ENCODE results near the gene GRIN3B.
A peak's percentile ranks its signal among the peaks of the same experiment; 100 is the strongest.

Gene GRIN3B

DNA sequence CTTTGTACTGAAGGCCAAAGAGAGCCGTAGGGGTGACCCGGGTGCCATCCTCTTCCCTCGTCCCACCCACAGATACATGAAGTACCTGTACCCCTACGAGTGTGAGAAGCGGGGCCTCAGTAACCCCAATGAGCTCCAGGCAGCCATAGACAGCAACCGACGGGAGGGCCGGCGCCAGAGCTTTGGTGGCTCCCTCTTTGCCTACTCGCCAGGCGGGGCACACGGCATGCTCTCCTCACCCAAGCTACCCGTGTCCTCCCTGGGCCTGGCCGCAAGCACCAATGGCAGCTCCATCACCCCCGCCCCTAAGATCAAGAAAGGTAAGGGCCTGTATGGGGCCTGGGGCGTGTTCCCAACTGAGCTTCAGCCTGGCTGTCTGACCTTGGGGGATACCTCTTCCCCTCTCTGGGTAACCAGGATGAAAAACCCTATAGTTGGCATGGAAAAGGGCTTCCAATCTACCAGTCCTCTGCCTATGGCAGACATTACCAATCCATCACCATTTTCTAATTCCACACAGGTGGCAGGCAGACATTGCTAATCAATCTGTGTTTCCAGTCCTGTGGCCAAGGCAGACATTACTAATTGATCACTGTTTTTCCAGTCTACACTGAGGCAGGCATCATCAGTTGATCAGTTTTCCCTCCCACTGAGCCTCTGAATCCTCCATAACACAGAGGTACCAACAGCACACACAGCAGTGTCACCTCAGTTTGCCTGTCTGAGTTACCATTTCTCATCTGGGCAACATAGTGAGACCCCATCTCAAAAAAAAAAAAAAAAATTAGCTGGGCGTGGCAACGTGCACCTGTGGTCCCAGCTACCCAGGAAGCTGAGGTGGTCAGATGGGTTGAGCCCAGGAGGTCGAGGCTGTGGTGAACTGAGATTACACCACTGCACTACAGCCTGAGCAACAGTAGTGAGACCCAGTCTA, 35.2 kb upstream of the GRIN3B start:
- DNase-seq = no peak

DNA sequence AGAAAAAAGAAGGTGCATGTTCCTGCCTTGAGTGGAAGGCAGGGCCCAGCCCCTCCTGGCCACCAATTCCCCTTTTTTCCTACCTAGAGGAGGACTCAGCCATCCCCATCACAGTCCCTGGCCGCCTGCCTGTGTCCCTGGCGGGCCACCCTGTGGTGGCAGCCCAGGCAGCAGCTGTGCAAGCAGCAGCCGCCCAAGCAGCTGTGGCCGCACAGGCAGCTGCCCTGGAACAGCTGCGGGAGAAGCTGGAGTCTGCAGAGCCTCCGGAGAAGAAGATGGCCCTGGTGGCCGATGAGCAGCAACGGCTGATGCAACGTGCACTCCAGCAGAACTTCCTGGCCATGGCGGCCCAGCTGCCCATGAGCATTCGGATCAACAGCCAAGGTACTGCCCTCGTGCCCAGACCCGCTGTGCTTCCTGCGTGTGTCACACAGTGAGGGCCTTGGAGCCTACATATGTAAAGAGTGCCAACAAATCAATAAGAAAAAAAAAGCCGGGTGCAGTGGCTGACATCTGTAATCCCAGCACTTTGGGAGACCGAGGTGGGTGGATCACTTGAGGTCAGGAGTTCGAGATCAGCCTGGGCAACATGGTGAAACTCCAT, 33.6 kb upstream of the GRIN3B start:
- DNase-seq = no peak

- DNase-seq = no peak
Observed at GRCh38 chr19:970695-971094, 29.5 kb upstream of the GRIN3B start.

DNA sequence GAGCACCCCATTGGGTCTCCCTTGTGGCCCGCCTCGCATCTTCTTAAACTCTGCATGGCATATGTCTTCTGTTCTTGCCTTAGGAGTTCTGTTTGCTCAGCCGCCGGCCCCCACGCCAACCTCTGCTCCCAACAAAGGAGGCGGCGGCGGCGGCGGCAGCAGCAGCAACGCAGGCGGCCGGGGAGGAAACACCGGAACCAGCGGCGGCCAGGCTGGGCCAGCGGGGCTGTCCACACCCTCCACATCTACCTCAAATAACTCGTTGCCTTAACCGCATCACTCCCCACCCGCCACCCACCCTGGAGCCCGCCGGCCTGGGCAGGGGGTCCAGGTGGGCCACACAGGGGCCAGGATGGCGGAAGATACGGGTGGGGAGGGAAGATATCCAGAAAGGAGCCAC, 28.4 kb upstream of the GRIN3B start:
- no peak for DNase-seq

- DNase-seq = no peak
Observed at GRCh38 chr19:972281-972680, 27.9 kb upstream of the GRIN3B start.

DNA sequence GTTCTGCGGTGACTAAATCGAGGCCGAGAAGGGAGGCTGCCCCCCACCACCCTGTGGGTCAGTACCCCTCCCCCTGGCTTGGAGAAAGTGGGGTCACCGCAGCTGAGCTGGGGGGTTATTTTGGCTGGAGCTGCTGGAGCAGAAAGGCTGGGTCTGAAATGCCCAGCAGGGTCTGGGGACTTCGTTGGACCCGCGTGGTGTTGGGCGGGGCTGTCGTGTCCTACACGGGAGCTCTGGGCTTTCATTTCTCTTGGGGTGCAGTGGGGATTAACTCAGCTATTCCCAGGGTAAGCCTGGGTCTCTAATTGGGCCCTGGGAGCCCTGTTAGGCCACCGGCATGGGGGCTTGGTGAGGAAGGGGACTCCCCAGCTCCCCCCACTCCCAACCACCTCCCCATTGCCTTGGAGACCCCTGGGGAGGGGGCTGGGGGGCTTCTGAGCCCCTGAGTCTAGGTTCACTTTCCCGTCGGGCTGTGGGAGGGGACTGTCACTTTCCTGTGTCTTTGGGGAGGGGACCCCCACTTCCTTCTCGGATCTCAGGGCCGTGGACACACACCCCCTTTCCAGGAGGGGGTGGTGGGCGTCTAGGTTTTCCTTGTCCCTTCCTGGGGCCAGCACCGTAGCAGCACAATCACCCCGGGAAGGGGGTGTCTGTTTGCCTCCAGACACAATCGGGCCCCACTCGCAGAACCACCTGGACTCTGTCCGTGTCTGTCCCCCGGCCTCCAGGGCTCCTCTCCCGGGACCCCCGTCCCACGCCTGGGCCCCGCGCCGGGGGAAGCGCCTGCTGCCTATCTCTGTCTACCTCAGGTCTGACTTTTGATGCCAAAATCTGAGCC, 26.3 kb upstream of the GRIN3B start:
- DNase-seq = no peak

DNA sequence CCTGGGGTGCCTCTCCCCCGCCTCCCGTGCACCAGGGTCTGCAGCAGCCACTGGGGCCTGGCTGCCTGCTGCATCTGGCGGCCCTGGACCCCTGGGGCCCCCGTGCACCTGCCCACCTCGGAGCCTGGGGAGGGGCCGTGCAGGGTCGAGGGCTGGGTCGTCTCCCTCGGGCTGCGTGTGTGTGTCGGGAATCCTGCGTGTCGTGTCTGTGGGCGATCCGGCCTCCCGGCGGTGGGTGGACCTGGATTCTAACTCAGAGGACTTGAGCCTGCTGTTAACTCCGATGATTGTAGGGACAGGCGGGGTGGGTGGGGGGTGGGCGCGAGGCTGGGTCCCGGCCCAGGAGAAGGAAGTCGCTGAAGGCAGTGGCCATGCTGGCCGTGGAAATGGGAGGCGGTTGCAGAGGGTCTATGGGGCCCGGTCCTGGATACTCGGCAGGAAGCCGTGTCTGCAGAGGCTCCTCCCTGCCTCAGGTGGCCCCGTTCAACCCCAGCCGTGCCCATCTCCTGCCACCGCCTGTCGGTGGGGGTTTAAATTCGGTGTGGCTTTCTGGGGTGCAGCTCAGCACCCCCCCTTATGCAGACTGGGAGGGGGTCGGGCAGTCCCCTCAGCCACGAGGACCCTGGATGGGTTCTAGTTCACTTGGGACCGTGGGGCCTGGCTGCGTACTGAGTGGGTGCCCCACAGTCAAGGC, 25.5 kb upstream of the GRIN3B start:
- DNase-seq = no peak

DNA sequence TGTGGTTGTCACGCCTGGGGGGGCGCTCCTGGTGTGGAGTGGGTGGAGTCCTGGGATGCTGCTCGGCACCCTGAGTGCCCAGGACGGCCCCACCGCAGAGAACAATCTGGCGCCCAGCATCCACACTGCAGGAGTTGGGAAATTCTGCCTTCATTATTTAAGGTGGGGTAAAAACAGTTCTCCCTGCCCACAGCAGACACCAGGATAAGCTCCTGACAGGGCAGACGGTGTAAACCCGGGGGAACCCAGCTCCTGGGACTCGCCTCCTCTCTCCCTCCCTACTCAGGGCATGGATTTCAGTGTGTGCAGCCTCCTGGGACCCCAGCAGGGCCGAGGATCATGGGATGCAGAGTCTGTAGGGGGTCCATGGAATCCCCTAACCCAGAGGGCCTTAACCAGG, 23.7 kb upstream of the GRIN3B start:
- DNase-seq = no peak

GRCh38 chr19:977058-977464, 23.2 kb upstream of the GRIN3B start:
- DNase-seq = no peak

GRCh38 chr19:979318-979741, 20.9 kb upstream of the GRIN3B start:
- DNase-seq = no peak

GRCh38 chr19:980133-980998, 19.9 kb upstream of the GRIN3B start:
- no peak for DNase-seq

DNA sequence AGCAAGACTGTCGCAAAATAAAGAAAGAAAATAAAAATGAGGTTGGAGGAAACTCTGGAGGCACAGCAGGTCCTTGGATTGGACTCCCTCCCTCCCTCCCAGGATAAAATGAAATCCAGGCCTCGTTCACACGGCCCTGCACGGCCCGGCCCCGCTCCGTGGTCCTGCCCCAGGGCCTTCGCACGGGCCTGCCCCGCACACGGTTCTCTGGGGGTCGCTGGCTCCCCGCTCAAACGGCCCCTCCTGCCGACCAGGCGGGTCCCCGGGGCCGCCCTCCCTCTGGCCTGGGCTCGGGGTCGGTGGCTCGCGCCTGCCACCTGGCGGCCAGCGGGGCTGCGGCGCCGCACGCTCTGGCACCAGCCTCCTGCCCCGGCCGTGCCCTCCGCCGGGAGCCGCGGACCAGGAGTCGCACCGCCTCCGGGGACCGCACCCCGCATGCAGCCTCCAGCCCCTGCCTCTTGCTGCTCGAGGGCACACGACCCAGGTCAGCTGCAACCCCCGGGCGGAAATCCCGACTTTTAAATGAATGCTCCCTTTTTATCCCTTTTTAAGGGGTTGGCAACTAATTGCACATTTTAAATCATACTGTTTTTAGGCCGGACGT, 17.6 kb upstream of the GRIN3B start:
- DNase-seq = peak; percentile 74

- peak; percentile 94 for DNase-seq
Observed at GRCh38 chr19:984165-984967, 15.9 kb upstream of the GRIN3B start, which contains the start of gene WDR18. Gene WDR18 (plus strand): TSS chr19:984345. CDS start chr19:984354, 9 bp downstream.

GRCh38 chr19:986083-986482, 14.1 kb upstream of the GRIN3B start:
- DNase-seq = no peak

DNA sequence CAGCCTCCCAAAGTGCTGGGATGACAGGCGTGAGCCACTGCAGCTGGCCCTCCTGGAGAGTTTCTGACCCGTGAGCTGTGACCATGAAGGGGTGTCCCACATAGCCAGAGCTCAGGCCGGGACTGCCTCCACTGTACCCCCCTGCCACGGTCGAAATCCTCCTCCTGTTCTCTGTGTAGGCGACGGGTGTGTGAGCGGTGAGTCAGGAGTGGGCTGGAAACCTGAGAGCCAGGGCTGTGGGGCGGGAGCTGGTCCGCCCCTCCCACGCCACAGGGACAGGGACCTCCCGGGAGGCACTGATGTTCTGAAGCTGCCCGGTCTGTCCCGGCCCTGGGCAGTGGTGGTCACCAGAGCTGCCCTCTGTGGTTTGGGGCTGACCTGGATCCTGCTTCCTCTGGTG, 12.1 kb upstream of the GRIN3B start:
- no peak for DNase-seq

DNA sequence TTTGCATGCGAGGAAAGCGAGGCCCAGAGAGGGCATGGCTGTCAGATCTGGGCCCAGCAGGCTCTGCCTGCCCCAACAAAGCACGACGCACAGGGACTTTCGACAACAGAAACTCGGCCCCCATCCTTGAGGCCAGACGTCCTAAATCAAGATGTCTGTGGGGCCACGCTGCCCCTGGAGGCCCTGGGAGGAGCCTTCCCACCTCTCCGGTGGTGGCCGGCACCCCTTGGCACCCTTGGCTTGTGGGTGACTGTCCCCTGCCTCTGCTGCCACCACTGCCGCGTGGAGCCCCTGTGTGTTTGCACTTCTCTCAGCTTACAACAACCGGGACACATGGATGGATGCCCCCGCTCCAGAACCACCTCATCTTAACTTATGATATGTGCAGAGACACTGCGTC, 11.7 kb upstream of the GRIN3B start:
- no peak for DNase-seq

DNA sequence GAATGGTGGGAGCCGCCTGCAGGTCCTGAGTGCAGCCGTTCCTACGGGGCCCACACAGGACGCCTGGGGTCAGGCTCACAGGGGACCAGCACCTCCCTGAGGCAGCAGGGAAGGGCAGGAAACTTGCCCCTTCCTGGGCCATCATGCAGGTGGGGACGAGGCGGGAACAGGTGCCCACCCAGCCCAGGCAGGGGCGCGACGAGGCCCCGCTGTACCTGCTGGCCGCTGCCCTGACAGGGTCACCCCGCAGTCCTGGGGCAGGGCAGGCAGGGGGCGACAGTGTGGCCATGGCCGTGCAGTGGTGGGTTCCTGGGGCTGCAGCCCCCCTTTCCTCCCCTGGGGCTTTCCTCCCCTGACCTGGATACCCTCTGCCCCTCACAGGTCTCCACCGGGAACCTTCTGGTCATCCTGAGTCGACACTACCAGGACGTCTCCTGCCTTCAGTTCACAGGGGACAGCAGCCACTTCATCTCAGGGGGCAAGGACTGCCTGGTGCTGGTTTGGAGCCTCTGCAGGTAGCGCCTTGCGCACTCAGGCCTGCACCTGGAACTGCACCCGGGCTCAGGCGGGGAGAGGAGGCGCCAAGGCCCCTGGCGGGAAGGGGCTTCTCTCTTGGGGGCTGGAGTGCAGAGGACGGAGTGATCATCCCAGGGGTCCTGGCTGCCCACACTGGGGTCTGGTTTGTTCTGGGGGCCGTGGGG, 10.7 kb upstream of the GRIN3B start:
- no peak for DNase-seq

DNA sequence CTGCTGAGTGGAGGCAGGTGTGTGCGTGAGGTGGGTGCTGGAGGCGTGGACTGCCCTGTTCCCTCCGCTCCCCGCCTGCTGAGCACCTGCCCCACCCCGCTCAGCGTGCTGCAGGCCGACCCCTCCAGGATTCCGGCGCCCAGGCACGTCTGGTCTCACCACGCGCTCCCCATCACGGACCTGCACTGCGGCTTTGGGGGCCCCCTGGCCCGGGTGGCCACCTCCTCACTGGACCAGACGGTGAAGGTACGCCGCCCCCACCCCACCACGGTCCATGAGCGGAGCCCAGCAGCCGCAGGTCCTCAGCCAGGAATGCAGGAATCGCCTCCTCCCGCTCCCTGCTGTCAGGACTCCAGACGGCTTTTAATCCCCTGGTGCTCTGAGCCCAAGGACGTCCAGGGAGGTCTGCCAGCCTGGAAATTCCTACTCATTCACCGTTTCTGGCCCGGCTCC, 10.1 kb upstream of the GRIN3B start:
- no peak for DNase-seq

DNA sequence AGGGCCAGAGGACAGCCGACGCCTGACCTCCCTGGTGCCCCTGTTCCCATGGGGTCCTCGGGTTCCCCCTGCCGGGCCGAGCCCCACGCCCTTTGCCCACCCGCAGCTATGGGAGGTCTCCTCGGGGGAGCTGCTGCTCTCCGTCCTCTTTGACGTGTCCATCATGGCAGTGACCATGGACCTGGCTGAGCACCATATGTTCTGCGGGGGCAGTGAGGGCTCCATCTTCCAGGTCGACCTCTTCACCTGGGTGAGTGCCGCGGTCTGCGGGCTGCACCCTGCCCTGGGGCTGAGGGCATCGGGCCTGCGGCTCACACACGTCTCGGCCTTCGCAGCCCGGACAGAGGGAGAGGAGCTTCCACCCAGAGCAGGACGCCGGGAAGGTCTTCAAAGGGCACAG, 9.5 kb upstream of the GRIN3B start:
- no peak for DNase-seq
